HG03196 (cell line): Measurements from ENCODE around the gene STK40.

Source experiments
- ATAC-seq: cut with Tn5 transposase; IDR thresholded peaks from one replicate; pipeline ENCODE4 v1.9.1; 2021; ENCODE audit not compliant: unreplicated experiment

STK40 gene, protein sequence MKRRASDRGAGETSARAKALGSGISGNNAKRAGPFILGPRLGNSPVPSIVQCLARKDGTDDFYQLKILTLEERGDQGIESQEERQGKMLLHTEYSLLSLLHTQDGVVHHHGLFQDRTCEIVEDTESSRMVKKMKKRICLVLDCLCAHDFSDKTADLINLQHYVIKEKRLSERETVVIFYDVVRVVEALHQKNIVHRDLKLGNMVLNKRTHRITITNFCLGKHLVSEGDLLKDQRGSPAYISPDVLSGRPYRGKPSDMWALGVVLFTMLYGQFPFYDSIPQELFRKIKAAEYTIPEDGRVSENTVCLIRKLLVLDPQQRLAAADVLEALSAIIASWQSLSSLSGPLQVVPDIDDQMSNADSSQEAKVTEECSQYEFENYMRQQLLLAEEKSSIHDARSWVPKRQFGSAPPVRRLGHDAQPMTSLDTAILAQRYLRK

DNA sequence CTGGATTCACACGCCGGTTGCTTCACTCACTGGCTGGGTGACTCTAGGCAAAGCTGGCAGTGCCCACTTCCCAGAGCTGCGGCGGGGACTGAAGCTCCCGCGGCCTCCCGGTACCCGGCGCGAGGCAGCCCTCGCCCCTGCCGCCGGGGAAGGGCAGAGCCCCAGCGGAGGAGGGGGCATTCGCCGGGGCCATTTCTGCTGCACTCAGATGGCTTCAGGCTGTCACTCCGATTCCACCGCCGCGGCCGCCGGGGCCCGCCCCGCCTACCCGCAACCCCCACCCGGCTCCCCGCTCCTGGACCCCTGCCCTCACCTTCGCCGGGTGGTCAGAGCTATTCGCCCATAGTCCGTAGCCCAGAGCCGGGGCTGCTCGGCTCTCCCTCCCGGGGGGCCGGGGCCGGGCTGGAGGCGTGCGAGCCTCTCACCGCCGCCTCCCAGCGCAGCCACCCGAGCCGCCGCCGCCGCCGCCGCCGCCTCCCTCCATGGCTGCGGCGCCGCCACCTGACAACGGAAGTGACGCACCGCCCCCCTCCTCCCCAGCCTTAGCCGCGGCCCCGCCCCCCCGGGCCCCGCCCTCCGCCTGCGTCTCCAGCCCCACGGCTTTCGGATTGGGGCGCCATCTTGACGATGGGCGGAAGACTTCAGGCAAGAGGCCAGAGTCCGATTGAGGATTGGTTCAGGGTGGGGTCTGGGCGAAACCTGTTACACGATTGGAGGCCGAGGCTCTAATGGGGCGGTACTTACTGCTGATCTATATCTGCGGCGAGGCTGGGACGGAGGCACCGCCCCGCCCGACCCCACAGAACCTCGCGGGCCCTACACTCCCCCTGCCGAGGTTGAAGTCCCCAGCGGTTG, at the start of gene STK40:
Gene STK40, minus strand, starts transcription at position 515 of the 855 bp plus-strand sequence. CDS start 24,592 bp downstream, outside the sequence.
- peak; percentile 81 for ATAC-seq

DNA sequence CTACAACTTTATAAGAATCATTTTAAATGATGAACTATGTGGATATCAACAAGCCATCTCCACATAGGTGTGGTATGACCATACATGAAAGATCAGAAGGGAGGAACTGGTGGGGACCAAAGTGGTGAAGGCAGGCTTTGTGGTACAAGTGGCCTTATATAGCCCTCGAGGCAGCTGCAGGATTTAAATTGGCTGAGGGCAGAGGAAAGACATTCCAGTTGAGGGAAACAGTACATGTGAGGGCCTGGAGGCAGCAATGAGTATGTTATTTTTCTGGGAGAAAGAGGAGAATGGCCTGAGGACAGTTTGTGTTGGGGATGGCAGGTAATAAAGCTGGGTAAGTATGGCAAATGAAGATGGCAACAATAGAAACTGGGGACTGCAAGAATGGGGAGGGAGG, 47.4 kb upstream of the STK40 start:
- no peak for ATAC-seq

DNA sequence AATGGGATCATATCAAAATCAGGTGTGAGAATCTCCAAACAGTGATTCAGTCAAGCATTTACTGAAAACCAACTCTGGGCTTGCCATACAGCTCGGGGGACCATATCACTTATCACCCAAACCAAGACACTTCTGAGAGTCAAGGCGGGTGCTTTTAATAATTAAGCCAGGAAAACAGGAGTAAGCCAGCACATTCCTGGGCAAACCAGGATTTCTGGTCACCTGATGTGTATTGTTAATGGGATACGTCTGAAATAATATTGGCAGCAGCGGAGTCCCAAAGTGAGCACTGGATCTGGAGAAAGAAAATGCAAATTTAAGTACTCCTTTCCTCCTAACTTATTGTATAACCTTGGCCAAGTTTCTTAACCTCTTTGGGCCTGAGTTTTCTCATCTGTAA, 46.9 kb upstream of the STK40 start:
- no peak for ATAC-seq

DNA sequence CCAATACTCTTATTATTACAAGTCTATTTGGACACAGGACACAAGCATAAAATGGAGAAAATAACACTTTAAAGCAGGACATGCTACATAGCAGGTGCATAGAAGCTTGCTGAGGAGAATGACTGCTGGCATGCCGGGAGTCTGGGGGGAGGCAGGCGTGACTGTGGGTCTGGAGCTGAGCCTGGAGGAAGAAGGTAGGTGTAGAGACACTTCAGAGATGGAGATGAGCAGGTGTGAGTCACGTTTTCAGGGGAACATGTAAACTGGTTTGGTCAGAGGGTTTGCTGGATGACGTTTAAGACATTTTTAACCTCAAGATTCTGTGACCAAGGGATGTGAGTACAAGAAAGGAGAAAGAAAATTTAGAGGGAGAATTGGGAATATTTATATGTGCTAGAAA, 40.1 kb upstream of the STK40 start:
- ATAC-seq = no peak

DNA sequence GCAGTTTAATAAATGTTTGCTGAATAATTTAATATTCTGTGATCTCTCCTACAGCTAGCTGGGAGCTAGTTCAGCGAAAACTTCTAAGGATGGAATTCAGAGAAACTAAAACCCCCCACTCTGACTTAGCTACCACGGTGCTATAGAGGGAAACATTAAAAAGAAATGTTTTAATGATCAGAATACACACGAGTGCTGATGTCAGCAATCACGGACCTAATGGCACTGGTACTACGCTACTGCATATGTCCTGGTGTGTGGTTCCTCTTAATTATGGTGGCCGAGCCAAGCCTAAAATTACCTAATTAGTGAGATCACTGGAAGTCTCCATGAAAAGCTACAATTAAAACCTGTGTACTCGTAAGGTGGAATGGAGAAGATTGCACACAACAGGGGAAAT, 35.9 kb upstream of the STK40 start:
- ATAC-seq = no peak

DNA sequence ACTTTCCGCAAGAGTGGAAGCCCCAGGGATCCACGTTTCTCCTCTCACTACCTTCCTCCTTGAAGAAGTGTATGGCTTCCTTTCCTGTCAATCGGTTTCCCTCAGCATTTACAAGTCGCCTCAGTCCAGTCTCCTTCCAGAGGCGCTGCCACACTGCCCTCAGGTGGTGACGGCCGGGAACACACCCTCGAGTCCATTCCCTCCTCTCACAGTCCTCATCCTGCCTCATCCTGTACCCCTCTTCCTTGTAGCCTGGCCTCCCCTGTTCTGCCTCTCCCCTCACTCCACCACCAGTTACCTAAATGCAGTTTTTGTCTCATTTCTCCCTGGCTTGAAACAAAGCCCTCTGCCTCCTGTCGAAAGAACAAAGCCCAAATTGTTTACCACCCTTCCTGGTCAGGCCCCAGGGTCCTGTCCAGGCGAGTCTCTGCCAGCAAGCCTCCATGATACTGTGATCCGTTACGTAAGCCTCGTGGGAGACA, 35.2 kb upstream of the STK40 start:
- peak; percentile 83 for ATAC-seq

DNA sequence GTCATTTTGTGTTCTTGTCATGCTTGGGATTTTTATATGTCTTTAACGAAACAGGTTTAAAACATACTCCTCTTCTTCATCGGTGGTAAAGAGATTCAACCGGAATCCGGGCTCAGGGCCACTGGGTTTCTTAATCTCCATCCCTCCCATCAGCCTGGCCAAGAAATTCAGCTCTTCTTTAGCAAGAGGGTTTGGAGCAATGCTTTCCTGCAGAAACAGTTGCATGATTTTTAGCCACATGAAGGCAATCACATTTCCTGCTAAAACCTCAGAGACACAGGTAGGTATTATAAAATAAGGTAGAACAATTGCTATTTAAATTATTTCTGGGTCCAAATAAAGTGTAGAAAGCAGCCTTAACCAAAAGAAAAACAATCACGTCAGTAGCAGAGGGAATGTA, 34.7 kb upstream of the STK40 start:
- no peak for ATAC-seq

DNA sequence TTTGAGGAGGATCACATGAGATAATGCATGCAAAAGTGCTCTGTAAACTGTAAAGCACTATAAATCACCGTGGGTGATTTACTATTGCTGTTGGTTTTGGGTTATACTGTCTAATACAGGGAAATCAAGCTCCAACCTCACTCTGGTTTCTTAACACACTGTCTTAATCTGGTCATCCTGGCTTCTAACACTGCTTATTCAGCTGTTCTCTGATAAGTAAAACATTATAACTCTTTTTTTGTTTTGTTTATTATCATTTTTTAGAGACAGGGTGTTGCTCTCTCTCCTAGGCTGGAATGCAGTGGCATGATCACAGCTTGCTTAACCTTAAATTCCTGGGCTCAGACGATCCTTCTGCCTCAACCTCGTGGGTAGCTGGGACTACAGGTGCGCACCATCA, 33.8 kb upstream of the STK40 start:
- ATAC-seq = no peak

DNA sequence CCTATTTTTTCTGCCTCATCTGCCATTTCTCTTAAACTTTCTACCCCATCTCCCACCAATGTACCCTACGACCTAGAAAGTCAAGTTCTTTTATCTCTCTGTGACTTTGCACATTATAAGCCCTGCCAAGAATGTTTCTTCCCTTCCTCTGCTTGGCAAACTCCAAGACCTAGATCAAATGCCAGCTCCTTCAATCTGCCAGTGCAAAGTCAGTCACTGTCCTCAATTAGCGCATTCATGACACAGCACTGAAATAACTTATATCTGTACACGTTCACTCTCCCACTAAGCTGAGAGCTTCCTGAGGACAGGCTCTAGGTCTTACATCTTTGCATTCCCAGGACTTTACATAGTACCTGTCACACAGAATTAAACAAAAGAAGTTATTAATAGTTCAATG, 33.4 kb upstream of the STK40 start:
- ATAC-seq = no peak

DNA sequence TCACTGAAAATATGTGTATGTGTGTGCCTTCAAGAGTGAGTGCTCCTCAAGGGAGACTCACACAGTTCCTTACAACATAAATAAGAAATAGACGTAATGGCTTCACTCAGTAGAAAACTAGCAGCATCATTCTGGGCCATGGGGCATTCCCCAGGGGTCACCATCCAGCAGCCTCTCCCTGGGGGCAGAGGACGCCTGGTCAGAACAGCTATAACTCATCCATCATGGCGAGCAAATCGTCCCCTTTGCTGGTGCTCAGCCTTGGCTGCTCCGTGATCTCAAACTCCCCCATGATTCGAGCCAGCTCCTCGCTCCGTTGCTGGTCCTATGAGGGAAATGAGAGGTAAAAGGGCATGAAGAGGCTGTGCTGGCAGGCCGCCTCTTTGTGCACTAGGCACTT, 32.2 kb upstream of the STK40 start:
- no peak for ATAC-seq

DNA sequence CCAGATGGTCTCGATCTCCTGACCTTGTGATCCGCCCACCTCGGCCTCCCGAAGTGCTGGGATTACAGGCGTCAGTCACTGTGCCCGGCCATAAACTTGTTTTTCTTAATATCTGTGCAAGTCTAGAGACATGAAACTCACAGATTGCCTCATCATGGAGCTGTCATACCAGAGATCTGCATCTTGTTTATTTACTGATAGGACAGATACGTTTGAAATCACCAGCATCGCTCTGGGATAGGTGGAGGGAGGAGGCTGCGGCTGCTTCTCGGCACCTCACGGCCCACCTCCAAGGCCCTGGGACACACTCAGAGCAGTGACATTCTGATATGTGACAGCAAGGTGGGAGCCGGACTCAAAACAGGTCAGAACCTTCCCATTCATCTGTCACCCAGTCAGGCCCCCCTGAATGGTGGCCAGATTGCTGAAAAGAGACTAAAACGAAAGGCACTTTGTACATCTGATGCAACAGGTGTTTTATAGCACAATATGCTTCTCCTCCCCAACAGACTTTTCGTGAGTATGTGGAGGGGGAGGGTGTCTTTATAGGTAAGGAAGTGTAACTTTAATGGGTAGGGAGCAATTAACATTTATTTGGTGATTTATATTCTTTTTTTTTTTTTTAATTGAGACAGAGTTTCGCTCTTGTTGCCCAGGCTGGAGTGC, 30.1 kb upstream of the STK40 start:
- ATAC-seq = no peak

DNA sequence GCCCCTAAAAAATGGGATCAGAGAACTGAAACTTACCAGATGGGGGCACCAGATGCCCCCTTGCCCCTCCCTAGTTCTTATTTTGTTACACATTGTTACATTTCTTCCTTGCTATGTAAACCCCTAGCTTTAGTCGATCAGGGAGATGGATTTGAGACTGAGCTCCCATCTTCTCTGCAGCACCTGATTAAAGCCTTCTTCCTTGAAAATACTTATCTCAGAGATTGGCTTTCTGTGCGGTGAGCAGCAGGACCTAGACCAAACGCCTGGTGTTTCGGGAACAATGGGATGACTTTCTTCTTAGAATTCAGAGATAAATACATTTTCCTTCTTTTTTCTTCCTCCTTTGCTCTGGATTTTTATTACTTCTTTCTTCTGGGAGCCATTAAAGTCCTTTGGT, 28.7 kb upstream of the STK40 start:
- no peak for ATAC-seq

DNA sequence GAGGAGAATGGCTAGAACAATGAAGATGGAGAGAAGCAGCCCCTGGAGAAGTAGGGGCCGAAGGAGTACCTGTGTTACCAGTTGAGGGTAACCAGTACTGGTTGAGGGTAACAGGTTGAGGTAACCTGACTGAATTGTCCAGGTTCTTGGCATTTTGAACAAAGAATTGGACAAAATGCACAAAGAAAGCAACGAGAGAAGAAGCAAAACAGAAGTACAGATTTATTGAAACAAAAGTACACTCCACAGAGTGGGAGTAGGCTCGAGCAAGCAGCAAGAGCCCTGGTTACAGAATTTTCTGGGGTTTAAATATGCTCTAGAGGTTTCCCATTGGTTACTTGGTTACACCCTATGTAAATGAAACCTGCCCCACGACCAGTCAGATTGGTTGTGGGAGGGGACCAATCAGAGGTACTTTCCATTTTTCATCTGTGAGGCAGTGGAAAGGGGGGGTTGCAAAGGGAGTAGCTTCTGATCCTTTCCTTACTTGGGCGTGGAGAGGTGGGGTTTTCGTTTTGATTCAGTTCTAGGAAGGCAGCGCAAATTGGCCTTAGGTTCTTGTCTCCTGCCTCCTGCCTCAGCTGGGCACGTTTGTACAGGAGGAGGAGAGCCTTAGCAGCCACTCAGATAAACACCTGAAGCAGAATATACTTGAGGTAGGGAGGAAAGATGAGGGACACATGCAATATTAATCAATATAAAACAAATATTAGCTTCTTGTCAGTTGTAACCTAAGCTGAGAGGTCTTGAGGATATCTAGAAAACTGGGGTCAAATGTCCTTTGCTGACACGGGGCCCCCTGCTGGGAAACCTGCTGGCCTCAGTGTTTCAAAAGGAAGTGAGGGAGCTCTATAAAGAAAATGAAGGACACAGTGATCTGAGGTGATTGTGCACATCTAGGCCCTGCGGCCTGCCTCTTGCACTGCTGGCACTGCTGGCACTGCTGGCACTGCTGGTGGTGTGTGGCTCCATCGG, 26.2 kb upstream of the STK40 start:
- ATAC-seq = no peak

DNA sequence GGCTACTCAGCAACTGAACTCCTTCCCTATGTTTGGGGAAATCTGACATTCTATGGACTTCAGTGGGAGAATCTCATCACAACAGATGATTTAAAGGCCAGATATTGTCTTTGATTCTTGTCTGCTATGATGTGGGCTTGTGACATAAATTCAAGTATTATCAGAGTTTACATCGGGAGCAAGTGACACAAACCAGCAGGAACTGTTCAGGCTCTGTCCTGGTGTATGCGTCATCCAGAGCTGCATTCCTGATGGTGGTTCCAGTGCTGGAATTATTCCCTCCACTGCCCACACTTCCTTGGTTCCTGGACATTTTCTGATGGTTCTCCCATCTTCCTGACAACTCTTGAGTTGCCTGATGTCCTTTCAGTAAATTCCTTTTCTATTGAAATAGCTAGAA, 22.8 kb upstream of the STK40 start:
- no peak for ATAC-seq

DNA sequence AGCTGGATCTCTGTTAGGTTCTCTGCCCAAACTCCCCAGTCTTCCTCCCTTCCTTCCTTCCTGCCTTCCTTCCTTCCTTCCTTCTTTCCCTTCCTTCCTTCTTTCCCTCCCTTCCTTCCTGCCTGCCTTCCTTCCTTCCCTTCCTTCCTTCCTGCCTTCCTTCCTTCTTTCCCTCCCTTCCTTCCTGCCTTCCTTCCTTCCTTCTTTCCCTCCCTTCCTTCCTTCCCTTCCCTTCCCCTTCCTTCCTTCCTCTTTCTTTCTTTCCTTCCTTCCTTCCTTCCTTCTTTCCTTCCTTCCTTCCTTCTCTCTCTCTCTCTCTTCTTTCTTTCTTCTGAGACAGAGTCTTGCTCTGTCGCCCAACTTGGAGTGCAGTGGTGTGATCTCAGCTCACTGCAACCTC, 20.7 kb upstream of the STK40 start:
- ATAC-seq = no peak

DNA sequence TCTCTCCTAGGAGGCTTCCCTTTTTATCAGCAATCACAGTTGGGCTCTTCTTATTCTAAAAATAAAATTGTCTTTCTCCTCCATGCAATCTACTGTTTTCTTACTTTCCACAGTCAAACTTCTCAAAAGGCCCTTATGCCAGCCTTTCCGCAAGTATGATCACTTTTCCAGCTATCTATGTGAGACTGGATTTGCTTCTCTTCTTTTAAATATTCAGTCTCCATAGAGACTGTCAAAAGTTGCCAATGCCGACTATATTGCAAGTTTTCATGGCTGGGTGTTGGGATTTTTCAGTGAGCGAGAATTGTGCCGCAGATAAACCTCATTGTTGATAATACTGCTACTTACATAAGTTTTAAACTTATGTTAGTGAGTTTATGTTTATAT, 16.8 kb upstream of the STK40 start:
- no peak for ATAC-seq

DNA sequence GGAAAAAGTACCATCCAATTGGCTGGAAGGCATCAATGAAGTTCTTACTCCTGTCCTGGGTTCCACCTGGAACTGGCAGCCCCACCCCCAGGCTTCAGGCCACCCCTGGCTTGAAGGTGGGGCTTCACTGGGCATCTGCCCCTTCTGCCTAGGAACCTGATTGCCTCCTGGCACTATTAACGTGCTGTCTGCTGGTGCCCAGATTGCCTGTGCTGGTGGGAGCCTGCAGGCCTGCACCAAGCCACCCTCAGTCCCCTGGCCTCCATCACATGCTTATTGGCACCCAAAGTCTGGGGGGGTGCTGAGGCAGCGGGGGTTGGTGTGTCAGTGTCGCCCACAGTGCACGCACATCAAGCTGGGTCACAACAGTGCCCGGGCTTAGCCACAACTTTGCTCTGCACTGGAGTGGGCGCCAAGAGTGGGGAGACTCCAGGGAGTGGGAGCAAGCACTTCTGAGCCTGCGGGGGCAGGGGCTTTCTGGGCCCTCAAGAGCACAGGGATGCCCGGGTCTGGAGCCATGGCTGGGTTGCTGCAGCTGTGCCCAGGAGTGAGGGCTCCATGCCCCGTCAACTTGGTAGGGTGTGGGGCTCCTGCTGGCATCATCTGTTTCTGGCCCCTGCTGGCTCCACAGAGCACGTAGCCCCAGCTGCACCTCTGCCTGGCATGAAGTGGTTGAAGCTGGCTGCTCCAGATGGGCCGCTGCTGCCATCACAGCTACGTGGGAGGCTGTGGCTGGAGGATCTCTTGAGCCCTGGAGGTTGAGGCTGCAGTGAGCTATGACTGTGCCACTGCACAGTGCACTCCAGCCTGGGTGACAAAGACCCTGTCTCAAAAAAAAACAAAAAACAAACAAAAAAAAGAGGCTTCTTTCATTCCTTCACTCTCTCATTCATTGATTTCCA, 16.1 kb upstream of the STK40 start:
- no peak for ATAC-seq

DNA sequence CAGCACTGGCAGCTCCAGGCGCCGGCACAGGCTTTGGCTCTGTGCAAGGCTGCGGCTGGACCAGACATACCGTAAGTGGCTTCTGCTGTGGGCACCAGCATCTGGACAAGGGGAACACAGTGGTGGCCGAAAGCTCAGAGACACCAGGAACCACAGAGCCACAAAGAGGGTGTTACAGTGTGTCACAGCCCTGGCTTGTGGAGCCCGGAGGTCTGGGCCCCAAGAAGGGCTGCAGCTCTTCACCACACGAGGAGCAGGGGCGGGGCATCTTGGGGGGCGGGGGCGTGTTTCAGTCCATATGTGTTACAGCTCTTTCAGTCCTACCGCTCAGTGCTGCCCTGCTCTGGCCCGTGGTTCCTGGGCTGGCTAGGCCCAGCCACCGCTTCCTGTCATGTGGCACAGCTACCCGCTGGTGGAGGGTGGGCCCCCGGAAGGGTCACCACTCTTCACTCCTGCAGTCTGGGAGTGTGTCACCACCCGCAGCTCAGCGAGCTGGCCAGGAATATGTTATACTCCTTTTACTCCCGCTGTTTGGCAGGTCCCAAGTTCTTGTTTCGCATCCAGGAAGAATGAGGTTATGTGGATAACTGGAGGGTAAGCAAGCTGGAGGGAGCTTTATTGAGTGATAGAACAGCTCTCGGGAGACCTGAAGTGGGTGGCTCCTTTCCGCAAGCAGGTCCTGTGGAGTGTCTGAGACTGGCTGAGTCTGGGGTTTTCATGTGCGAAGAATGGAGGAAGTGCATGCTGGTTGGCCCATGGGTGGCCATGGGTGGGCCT, 15.3 kb upstream of the STK40 start:
- ATAC-seq = no peak

DNA sequence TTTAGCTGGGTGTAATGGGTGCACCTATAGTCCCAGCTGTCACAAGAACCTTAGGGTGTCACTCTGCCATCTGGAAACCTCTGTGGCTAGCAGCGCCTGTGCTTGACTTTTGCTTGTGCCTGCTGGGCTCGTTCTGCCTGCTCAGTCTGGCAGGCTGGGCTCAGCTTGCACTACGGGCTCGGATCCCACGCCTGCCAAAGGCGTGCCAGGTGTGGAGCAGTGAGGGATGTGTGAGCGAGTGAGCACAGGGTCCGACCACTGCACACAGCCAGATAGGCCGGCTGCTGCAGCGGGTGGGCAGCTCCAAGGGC, 14.7 kb upstream of the STK40 start:
- ATAC-seq = no peak
